Mucosa of gallbladder (tissue), 1 donor: ENCODE data around the gene TNFSF9. TPM values are rescaled to one million over a fixed set of nuclear protein-coding genes. Genes with fewer than 3 reads are reported as not detected.
"Not testable (repeated sequence)": the region's sequence is repeated elsewhere in the genome, so short reads cannot be mapped to it uniquely, and the experiment has no call there.

Experiments used
- DNase-seq: peaks from one replicate; pipeline ENCODE4 v3.0.0-alpha.2; 2020; ENCODE audit warnings: low spot score
- total RNA-seq: library from RNA; stranded (reverse); gene quantifications from one replicate; pipeline ENCODE4 v1.2.1, GENCODE V29; 2021
- donor health status: DM: no; HTN: no; CAD: no.

The TNFSF9 gene
- total RNA-seq, 1 donor from 2014 or later, result 1.2 TPM

- DNase-seq, result no peak
These were observed 1.6 kb downstream of the TNFSF9 start for GRCh38 chr19:6532244-6532999.

GRCh38 chr19:6533000-6533328 is 2.1 kb downstream of the TNFSF9 start:
- DNase-seq, result no peak

DNA sequence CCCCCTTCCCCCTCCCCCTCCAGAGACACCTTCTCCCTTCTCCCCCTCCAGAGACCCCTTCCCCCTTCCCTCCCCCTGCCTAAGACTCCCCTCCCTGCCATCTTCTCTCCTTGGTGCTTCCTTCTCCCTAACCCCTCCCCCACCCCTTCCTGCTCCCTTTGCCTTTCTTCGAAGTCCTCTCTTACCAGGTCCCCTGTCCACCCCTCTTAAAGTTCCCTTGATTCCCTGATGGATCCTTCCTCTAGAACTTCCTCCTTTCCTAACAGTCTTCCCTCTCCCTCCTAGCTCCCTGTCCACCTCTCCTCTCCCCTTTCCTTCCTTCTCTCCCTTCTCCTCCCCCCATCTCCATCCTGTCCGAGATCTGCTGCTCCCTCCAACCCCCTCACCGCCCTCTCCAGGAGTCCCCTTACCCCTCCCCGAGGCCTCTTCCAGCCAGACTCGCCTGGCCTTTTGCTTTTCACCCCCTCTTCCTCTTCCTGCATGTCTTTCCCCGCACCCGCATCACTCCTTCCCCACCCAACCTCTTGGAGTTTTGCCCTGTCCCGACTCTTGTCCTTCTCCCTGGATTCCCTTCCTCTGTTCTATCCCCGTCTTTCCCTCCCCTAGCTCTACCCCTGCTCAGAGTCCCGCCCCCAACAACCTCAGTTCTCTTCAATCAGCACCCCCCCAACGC is 3.1 kb downstream of the TNFSF9 start:
- DNase-seq, result no peak

DNA sequence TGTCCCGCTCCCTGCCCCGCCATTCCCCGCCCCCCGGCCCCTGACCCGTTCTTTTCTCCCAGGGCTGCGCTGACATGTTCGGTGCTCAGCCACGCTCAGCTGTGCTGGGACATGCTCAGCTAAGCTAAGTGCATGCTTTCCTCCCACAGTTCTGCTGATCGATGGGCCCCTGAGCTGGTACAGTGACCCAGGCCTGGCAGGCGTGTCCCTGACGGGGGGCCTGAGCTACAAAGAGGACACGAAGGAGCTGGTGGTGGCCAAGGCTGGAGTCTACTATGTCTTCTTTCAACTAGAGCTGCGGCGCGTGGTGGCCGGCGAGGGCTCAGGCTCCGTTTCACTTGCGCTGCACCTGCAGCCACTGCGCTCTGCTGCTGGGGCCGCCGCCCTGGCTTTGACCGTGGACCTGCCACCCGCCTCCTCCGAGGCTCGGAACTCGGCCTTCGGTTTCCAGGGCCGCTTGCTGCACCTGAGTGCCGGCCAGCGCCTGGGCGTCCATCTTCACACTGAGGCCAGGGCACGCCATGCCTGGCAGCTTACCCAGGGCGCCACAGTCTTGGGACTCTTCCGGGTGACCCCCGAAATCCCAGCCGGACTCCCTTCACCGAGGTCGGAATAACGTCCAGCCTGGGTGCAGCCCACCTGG is 3.7 kb downstream of the TNFSF9 start:
- DNase-seq, result no peak

DNA sequence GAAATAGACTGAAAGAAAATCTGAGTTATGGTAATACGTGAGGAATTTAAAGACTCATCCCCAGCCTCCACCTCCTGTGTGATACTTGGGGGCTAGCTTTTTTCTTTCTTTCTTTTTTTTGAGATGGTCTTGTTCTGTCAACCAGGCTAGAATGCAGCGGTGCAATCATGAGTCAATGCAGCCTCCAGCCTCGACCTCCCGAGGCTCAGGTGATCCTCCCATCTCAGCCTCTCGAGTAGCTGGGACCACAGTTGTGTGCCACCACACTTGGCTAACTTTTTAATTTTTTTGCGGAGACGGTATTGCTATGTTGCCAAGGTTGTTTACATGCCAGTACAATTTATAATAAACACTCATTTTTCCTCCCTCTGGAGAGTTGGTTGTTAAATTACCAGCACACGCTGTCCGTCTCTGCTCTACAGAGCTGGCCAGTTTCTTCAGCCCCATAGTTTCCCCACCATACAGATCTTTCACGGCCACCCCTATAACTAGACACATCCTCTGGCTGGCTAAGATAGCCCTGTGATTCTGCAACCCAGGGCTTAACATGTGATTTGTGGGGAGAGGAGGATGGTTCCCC is 4.8 kb downstream of the TNFSF9 start:
- no peak for DNase-seq

DNA sequence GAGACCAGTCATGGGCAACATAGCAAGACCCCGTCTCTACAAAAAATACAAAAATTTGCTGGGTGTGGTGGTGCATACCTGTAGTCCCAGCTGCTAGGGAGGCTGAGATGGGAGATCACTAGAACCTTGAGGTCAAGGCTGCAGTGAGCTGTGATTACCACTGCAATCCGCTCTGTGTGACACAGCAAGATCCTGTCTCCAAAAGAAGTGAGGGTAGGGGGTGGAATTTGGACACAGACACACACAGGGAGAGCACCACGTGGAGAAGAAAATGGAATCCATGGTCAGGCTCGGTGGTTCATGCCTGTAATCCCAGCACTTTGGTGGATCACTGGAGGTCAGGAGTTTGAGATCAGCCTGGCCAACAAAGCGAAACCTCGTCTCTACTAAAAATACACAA is 8.7 kb downstream of the TNFSF9 start:
- no peak for DNase-seq

GRCh38 chr19:6540918-6541689 is 10.3 kb downstream of the TNFSF9 start:
- DNase-seq, result no peak

- DNase-seq, result no peak
These were observed 13.1 kb downstream of the TNFSF9 start for GRCh38 chr19:6543866-6544347.

- not testable (repeated sequence) for DNase-seq
These were observed 19.9 kb downstream of the TNFSF9 start for GRCh38 chr19:6550679-6551078.

GRCh38 chr19:6551091-6551490 is 20.3 kb downstream of the TNFSF9 start:
- no peak for DNase-seq

DNA sequence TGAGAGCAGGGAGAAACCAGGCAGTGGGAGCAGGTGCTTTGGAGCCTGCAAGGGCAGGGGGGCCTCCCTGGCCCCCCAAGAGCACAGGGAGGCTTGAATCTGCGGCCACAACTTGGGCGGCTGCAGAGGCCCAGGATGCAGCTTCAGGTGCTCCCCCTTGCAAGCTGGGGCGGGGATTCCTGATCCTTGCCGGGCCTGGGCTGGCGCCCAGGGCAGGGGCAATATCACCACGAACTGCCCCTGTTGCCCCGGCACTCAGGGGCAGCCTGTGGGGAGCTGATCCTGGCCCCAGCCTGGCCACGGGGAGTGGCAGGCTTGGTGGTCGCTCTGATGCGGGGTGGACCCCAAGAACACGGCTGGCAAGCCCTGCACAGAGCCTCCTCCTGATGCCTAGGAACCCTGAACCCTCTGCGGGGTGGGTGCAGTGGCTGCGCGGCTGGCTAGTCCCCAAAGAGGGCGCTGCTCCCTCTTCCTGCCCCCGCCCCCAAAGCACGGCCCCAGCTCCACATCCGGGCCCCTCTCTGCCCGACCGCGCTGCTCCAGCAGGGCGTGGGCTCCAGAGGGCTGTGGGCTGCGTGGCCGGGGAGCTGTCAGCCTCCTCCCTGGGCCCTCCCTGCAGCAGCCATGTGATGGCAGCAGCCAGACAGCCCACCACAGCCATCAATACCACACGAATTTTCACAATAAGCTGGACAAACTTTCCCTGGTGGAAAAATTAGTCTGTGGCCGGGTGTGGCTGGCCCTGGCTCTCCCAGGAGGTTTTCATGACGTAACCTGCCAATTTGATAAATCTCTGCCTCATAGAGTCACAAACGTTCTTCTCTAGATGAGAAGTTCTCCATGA is 21.0 kb downstream of the TNFSF9 start:
- DNase-seq, result no peak

GRCh38 chr19:6556043-6556449 is 25.2 kb downstream of the TNFSF9 start:
- DNase-seq, result no peak

- DNase-seq, result no peak
These were observed 25.8 kb downstream of the TNFSF9 start for GRCh38 chr19:6556480-6557195.

DNA sequence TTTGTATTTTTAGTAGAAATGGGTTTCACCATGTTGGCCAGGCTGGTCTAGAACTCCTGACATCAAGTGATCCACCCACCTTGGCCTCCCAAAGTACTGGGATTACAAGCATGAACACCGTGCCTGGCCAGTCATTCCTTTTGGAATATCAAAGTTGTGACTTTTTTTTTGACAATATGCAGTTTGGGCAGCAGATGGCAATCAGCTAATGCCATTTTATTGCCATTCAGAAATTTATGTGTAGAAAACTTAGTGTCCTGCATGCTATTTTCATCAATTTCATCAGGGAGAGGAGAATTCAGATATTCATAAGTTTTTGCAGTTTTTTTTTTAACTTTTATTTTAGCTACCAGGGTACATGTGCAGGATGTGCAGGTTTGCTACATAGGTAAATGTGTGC is 31.6 kb downstream of the TNFSF9 start:
- not testable (repeated sequence) for DNase-seq

DNA sequence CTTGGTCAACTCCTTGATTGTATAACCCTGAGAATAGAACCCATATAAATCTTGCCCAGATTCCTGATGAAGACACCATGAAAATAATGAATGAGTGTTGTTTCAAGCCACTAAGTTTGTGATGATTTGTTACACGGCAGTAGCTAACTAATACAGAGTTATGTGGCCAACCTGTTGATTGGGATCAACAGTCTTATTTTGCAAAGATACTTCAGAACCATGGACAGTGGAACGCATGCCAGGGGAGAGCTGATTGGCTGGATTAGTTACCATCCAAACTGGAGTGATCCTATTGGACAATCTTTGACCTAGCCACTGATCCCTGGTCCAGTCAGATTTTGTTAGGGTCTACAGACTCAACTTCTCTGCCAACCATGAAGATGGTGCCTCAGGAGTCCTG is 33.6 kb downstream of the TNFSF9 start:
- no peak for DNase-seq

- not testable (repeated sequence) for DNase-seq
These were observed 35.9 kb downstream of the TNFSF9 start for GRCh38 chr19:6566727-6567126.

GRCh38 chr19:6568010-6568526 is 37.2 kb downstream of the TNFSF9 start:
- no peak for DNase-seq

DNA sequence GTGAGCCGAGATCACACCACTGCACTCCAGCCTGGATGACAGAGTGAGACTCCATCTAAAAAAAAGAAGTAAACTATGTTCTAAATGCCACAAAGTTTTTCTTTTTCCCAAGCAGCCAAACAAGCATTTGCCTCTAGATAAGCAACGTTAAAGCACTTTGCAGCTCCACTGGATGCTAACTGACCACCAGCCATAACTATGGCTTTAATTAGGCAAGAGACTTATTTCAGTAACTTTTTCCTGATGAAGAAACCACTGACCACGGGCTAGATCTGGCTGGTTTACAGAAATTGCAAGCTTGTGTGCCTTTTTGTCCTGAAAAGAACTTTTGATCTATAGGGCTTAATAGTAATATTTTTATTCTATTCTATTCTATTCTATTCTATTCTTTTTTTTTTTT is 38.0 kb downstream of the TNFSF9 start:
- no peak for DNase-seq

DNA sequence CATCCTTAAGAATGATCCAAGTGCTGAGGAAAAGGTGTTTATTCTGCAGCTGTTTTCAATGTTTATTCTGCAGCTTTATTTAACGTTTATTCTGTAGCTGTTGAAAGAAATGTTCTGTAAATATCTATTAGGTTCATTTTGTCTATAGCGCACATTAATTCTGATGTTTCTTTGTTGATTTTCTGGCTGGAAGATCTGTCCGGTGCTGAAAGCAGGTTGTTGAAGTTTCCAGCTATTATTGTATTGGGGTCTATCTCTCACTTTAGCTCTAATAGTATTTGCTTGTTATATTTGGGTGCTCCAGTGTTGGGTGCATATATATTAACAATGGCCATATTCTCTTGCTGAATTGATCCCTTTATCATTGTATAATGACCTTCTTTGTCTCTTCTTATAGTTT is 39.9 kb downstream of the TNFSF9 start:
- DNase-seq, result no peak

- DNase-seq, result no peak
These were observed 40.3 kb downstream of the TNFSF9 start for GRCh38 chr19:6571167-6571566.
